HG03103 (cell line): ENCODE data around the gene RAX2.

Experiments
- ATAC-seq: cut with Tn5 transposase; IDR thresholded peaks from one replicate; pipeline ENCODE4 v1.9.1; 2021; ENCODE audit warnings: low read depth; ENCODE audit not compliant: unreplicated experiment

The RAX2 gene

GRCh38 chr19:3803114-3803888 is 31.3 kb upstream of the RAX2 start:
- no peak for ATAC-seq

DNA sequence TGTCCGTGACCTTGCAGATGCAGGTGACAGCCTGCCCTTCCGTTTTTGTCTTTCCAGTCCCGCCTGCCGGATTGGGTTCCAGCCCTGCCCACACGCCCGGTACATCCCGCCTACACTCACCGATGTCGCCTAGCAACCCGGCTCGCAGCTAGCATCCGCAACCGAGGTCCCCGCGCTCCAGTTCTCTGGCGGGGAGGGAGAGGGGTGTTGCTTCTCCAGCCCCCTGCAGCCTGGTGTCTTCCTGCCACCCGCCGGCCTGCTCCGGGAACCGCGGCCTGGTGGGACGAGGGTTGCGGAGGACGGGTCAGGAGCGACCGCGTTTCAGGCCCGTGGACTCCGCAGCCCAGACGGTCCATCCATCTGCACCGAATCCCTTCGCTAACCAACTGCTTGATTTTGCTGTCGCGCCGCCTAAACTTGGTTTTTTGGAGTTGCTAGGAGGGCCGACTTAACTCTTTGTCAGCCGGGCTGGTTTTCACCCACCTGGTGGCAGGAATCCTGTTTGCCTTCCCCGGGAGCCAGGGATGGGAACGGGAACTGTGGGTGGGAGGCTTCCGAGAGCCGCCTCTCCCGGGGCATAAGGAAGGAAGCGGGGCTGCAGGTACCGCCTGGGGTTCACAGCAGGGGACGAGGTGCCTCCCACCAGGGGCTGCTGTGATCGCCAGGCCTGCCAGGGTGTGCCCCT is 29.5 kb upstream of the RAX2 start:
- no peak for ATAC-seq

GRCh38 chr19:3800996-3801395 is 29.0 kb upstream of the RAX2 start:
- no peak for ATAC-seq

DNA sequence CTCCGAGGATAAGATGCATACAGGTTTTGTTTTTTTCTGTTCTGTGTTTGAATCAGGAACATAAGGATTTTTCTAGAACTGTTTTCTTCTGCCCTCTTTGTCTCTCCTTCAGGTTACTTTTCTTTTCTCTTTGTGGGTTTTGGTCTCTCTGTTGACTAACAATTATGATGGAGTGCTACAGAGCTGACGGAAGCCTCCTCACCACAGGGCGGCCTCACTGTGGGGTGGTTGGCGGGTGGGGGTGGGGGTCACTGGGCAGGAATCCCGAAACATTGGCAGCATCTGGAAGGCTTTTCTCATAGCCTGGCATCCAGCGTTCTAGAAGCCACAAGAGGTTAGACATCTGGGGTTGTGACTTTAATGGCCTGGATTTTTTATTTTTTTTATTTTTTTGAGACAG is 26.1 kb upstream of the RAX2 start:
- ATAC-seq = no peak

DNA sequence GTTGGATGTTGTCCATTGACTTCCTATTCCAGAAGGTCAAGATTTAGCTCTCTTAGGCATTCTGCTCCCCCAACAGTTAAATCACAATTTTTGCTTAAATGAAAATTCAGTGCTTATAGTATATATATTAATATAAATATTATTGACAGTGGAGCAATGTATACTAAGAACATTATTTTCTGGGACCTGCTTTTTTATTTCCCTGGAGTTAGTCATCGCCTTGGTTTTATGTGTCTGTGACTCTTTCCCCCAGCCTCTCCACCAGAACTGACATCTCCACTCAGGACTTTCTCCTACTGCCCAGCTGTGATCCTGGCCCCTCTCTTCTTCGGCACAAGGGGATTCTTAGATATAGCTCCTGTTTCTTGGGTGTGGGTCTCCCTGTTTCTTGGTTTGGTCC is 24.3 kb upstream of the RAX2 start:
- ATAC-seq = no peak

GRCh38 chr19:3793799-3794198 is 21.8 kb upstream of the RAX2 start:
- ATAC-seq = no peak

- no peak for ATAC-seq
Observed at GRCh38 chr19:3792114-3792513, 20.1 kb upstream of the RAX2 start.

- no peak for ATAC-seq
Observed at GRCh38 chr19:3790941-3791340, 18.9 kb upstream of the RAX2 start.

- no peak for ATAC-seq
Observed at GRCh38 chr19:3790209-3790734, 18.2 kb upstream of the RAX2 start.

DNA sequence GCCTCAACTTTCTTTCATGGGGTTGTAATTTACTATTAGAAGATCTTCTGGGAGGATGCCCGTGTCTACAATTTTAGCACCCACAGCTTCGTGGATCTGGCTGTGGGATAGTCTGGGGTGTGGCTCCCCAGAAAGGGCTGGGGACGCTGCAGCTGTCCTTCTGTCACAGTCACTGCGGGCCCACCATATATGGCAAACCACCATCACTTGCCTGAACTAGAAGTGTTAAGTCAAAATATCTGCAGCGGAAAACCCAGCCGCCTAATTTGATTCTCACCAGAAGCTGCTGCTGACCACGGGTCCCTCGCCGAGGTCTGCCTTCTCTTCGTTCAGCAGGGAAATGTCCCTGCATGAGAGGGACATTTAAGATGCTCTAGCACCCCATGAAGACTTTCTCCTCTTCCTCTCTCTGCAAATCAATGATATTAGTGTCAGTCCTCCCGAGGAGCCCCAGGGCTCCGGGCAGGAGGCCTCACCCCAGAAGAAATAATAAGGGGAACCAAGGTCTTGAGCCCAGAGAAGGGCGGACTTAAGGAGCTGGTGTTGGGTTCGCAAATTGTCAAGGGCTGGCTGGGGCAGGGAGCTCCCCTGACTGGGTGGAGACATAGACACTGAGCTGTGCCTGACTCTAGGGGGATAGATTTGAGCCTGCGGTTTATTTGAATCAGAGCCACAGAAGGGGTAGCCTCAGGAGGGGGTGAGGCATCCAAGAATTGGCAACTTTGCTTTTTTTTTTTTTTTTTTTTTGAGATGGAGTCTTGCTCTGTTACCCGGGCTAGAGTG is 17.2 kb upstream of the RAX2 start:
- ATAC-seq = no peak

DNA sequence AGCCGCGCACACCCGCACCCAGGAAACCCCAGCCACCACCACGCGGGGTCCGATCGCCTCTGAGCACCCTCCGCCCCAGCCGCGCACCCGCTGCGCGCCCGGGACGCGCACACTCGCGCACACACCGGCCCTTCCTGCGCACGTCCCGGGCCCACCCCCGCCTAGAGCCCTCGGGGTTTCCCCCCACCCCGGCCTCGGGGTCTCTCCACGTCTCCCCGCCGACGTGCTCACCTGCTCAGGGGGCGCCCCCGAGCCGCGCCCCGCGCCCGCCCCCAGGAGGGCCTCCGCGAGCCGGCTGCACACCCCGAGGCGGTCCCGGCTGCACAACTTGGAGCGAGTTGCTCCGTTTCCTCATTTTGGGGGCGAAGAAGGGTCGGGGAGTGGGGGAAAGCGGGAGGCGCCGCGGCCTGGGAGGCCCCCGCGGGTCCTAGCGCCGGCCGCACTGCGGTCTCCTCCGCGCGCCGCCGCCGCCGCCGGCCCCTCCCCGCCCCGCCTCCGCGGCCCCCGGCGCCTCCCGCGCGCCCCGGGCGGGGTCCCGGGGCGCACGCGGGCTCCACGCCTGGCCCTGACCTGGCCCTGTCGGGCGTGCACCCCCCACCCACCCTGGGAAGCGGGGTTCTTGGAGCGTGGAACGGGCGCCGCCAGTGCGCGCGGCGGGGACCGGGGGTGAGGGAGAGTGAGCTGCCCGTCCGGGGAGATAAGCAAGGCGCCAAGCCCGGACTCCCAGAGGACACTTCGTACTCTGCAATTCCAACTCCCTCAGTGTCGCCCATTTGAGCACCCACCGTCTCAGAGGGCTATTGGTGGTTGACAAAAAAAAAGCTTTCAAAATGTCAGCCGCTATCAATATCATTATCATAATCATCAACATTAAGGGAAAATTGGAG is 14.2 kb upstream of the RAX2 start, which contains the start of gene MATK:
Gene MATK (minus strand): TSS at position 444 of the 887 bp plus-strand sequence. CDS start 1,246 bp downstream, outside the sequence.
- ATAC-seq = no peak

DNA sequence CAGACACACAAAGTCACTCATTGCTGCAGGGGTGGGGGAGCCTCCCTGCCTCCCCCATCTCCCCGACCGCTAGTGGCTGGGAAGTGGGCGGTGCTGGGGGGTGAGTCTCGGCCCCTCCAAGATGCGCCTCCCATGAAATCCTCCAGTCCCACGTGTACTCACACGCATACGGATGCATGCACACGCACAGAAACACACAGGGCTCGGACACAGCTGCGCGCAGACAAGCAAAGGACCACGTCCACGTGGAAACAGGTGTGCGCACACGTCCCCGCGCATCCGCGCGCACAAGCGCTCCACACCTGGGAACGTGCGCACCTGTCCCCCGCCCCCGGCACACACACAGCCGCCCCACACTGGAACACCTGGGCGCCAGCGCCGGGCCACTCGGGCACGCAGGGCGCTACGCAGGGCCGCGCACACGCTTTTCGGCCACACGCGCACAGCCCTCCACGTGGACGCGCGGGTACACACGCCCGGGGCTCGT is 13.5 kb upstream of the RAX2 start:
- no peak for ATAC-seq

- no peak for ATAC-seq
Observed at GRCh38 chr19:3784607-3785450, 12.8 kb upstream of the RAX2 start.

- no peak for ATAC-seq
Observed at GRCh38 chr19:3783660-3784584, 11.9 kb upstream of the RAX2 start.

DNA sequence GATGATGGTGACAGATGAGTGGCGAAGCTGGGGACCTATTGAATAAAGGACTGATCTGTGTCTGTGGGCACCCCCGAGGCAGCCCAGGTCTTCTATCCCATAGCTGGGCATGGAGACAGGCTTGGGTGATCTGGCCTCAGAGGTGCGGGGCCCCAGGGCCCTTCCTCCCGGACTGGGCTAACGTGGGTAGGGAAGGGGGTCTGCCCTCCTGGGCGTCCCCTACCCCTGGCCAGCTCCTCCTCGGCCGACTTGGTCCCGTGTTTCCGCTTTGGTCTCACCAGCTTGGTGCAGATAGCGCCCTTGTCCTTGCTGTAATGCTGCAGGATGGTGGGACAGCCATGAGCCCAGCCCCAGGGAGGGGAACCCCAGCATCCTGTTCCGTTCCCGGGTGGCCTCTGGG is 10.9 kb upstream of the RAX2 start:
- no peak for ATAC-seq

- ATAC-seq = no peak
Observed at GRCh38 chr19:3782330-3782729, 10.3 kb upstream of the RAX2 start.

GRCh38 chr19:3781603-3782002 is 9.6 kb upstream of the RAX2 start:
- no peak for ATAC-seq

- ATAC-seq = no peak
Observed at GRCh38 chr19:3780786-3781304, 8.8 kb upstream of the RAX2 start.
